Posterior vena cava (tissue), 2 donors: ENCODE data around the gene DRC1. TPM values are rescaled to one million over a fixed set of nuclear protein-coding genes. Genes with fewer than 3 reads are reported as not detected.
A peak's percentile ranks its signal among the peaks of the same experiment; 100 is the strongest.

Experiments used
- DNase-seq: peaks from one replicate; pipeline ENCODE4 v3.0.0-alpha.2; 2020; ENCODE audit warnings: low spot score
- intact Hi-C, 2 donors: fragments of 100-400 bp; cut with DNase I; formaldehyde crosslinking; loops; one replicate each; pipeline versions ENCODE4 v1.14.1 to v1.14.2; 2022 to 2023
- total RNA-seq, 2 donors: library from RNA; stranded (reverse); fragmentation: NEBNext Ultra II Directional; extraction: Animal tissue kit (Norgen Biotek cat#: 25700); gene quantifications; one replicate each; pipeline ENCODE4 v1.2.1, GENCODE V29; 2021
- donor health status: DM: yes; HTN: yes; CAD: no.
- donor health status: DM: yes; HTN: yes; CAD: no.

DRC1 gene
- total RNA-seq, 2 donors from 2014 or later = not detected

DNA sequence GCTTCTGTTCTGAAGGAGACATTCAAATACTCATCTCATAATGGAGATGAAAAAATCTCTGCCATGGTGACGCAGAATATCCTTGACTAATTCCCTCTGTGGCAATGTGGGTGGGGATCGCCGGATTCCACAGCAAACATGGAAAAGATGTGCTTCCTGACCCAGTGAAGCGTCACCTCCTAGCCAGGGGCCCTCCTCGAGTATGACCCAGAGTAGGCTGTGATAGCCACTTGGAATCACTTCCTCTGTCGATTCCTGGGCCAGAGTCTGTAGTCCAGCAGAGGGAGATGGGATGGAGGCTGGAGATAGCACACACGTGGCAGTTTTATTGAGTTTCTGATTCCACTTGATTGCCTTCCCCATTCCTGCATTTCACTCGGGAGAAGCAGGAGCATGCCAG lies 36.8 kb downstream of the DRC1 start:
- intact Hi-C loops = no loop called here

DNA sequence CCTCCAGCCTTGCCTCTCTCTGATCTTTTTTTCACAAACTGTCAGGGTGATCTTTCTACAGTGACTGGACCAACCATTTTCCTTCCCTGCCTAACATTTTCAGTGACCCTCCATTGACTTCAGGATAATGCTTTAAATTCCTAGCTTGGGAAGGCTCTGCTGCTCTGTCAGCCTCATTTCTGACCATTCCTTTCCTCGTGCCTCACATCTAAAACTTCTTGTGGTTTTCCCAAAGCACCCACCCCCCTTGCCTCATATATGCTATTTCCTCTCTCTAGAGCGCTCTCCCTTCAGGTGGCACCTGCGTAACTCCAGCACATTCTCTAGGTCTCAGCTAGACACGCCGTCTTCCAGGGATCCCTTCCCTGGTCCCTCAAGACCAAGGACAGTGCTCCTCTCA lies 37.2 kb downstream of the DRC1 start:
- no peak for DNase-seq
- intact Hi-C loops = no loop called here

More for the DNA sequence above, 36.8 kb downstream of the DRC1 start:
- DNase-seq = peak; percentile 68

- DNase-seq = no peak
- intact Hi-C loops = no loop called here
These were observed 40.6 kb downstream of the DRC1 start for GRCh38 chr2:26442301-26442700.

- DNase-seq = no peak
- intact Hi-C loops = no loop called here
These were observed 41.0 kb downstream of the DRC1 start for GRCh38 chr2:26442707-26443106.

- intact Hi-C loops = no loop called here
- DNase-seq = no peak
These were observed 42.5 kb downstream of the DRC1 start for GRCh38 chr2:26444236-26444635.

GRCh38 chr2:26448651-26449050 lies 46.9 kb downstream of the DRC1 start:
- DNase-seq = peak; percentile 58
- intact Hi-C loops = no loop called here

- intact Hi-C loops = no loop called here
- DNase-seq = peak; percentile 53
These were observed 47.7 kb downstream of the DRC1 start for GRCh38 chr2:26449278-26450030.

DNA sequence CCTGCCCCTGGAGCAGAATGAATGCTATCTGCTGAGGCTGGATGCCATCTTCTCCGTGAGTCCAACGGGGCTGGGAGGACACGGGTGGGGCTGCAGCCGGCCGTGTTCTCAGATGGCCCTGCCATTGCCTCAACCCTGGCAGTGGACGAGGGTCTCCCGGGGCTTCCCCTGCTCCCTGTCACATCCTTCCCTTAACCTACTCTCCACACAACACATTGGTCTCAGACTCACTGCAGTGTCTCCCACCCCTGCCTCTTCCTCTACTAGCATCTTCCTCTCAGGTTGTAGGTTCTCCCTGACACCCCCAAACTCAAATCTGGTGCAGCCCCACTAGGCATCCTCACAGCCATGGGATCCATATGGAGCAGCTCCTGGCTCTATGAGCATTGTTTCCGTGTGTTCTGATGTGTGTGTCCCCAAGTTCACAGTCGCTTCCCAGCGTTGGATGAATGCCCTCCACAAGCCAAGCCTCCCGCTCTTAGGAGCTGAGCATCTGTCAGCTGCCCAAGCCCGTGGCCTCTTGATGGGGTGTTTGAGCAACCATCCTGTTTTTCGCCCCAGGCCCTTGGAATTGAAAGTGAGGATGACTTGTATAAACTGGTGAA lies 48.4 kb downstream of the DRC1 start:
- intact Hi-C loops = no loop called here
- DNase-seq = peak; percentile 45

- intact Hi-C loops = no loop called here
- DNase-seq = no peak
These were observed 50.0 kb downstream of the DRC1 start for GRCh38 chr2:26451700-26452099.

DNA sequence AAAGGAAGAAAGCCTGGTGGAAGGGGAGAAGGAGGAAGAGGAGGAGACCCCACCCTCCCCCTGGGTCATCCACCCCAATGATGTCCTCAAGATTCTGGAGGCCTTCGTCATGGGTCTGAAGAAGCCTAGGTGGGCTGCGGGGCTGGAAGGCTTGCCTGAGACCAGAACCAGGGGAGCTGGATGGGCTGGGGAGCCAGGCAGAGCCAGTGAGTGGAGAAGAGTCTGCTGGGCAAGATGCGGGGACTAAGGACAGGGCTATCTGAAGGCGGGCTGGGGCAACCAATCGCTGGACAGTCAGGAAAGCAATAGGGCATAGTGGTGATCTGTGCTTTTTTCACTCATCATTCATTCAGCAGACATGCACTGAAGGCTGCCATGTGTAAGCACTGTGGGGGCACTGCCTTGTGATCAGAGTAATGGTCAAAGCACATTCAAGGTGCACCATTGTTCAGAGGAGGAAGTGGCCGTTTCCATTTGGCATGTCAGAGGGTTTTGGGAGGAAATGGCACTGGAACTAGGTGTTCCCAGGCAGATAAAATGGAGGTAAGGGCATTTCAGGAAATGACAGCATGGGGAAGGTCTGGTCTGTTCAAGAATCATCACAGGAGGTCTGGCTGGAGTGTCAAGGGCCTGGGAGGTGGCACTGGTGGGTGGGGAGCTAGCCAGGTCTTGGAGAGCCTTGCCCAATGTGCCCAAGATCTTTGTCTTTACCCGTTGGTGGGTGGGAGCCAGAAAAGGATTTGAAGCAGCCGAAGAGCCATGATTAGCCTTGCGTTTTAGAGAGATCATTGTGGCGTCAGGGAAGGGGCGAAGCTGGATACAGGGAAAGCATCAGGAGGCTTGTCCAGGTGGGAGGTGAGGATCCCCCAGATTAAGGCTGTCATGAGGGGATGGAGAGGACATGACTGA lies 52.0 kb downstream of the DRC1 start:
- intact Hi-C loops = no loop called here
- peak; percentile 52 for DNase-seq

- DNase-seq = peak; percentile 57
- intact Hi-C loops = no loop called here
These were observed 52.9 kb downstream of the DRC1 start for GRCh38 chr2:26454561-26455001.

DNA sequence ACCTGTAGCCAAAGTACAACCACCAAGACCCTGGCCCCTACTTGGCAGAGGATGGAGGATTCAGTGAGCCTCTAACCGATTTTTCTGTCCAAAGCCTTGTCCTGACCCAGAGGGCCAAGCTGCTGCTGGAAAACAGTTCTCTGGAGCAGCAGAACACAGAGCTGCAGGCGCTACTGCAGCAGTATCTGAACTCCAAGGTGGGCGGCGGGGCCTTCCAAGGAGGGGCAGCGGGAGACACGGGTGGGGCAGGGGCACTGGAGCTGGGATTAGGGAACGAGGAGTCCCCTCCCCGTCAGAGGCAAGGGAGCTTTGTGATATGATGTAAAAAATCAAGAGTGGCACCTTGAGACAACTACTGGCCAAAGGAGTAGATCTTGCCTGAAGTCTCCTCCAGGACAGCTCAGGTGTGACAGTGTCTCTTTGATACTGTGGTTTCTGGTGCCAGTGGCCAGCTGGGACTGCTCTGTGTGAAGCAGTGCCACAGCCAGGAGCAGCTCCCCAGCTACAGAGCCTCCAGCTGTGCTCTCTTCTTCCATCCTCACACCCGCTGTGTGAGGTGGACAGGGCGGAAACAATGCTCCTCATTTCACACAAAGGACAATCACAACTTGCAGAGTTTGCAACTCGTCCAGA lies 53.4 kb downstream of the DRC1 start:
- DNase-seq = peak; percentile 52

GRCh38 chr2:26455670-26456439 lies 54.1 kb downstream of the DRC1 start:
- intact Hi-C loops = no loop called here
- peak; percentile 76 for DNase-seq

More for the DNA sequence above, 53.4 kb downstream of the DRC1 start:
- intact Hi-C loops = no loop called here

DNA sequence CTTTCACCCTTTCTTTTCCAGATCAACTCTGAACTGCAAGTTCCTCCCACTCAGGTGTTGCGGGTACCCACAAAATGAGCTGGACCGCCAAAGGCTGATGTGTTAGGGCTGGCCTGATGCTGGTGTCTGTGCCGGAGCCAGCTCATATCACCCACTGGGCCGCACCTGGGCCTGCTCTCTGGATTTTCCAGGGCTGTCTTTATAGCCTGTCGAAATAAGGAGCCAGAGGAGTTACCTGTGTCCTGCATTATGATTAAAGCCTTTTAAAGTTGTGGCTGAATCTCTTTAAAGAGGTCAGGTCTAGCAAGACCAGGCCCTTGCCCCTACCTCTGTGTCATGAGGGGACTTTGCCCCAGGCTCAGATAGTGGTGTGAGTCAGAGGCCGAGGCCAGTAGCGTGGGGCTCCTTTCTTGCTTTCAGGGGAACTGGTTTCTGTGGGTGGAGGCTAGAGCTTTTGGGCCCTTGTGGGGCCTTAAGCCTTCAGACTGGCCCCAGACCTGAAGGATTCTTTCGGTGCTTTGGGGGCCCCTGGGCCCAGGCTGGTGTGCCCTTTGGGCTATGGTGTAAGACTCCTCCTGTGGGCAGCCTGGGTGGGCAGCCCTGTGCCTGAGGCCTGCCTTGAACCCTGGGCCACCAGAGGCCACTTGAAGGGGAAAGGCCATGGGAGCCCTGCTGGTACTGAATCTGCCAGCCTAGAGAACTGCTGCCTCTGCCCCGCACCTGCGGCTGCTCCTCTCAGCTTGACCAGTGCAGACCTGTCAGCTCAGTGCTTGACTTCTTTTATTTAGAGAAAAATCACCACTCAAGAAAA lies 54.9 kb downstream of the DRC1 start:
- intact Hi-C loops = no loop called here
- peak; percentile 63 for DNase-seq

GRCh38 chr2:26457251-26457666 lies 55.5 kb downstream of the DRC1 start:
- DNase-seq = peak; percentile 77
- intact Hi-C loops = no loop called here

DNA sequence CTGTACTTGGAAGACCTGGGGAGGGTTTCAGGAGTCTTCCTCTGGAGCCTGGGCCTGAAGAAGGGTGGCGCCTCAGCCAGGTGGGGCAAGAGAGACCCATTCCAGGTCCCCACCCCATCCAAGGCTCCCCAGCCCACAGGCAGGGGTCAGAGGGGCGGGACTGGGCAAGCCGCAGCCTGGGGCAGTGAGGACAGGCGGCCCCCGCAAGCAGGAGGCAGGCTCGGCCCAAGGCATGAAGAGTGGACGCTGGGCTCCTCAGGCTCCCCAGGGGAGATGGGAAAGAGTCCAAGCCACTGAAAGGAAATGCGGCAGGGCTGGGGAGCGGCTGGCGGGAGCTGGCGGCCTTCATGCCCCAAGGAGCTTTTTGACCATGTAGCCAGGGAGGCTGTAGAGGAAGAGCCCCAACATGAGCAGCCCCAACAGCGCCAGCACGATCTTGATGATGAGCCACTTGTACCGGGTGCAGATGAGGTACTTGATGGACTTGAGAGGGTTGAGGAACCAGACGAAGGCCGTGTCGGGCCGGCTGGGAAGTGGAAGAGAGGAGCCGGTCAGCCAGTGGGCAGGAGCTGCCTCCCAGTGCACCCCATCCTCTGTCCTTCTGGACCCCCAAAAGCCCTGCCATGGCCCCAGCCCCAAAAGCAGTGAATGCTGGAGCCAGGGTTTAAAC lies 56.1 kb downstream of the DRC1 start:
- intact Hi-C loops = no loop called here
- DNase-seq = peak; percentile 76

GRCh38 chr2:26458365-26459042 lies 56.8 kb downstream of the DRC1 start:
- DNase-seq = peak; percentile 58
- intact Hi-C loops = no loop called here
